SK-N-SH (cell line): ENCODE data around the gene CCL26. TPM values are rescaled to one million over a fixed set of nuclear protein-coding genes. Genes with fewer than 3 reads are reported as not detected.
"Not testable (repeated sequence)": the region's sequence is repeated elsewhere in the genome, so short reads cannot be mapped to it uniquely, and the experiment has no call there.

Experiments used
- CTCF ChIA-PET: fragments of 300-600, 350-600 bp; formaldehyde crosslinking; extraction: SDS; loops from one replicate; lab custom pipeline; 2021; lab: Yijun Ruan, JAX
- POLR2A ChIA-PET: fragments of 350-600 bp; sonication (Branson Sonifier 250); formaldehyde crosslinking; extraction: SDS; loops from one replicate; lab custom pipeline; 2020; ENCODE audit warnings: antibody characterized with exemption, inconsistent platforms; lab: Yijun Ruan, JAX
- DNase-seq: peaks from one replicate; pipeline ENCODE4 v3.0.0; 2012
- H2AFZ ChIP-seq: fragments of 200-600 bp; sonication (generic); 2 replicates; pipeline ENCODE4 v1.8.1; 2016; ENCODE audit warnings: antibody characterized with exemption, mild to moderate bottlenecking, low read depth
- H3F3A ChIP-seq: fragments of 200-600 bp; sonication (generic); replicated peaks from 2 replicates; pipeline ENCODE3; 2016; ENCODE audit warnings: antibody characterized with exemption, mild to moderate bottlenecking; ENCODE audit not compliant: insufficient read depth
- H3K27ac ChIP-seq, 2 experiments: fragments of 200-500 bp in 1 of 2; fragments of 200-600 bp in 1 of 2; sonication (Bioruptor generic) in 1 of 2; sonication (generic), shearing (Covaris generic) in 1 of 2; 2 replicates each; pipeline versions ENCODE4 v1.5.1 to v1.6.1; 2014 to 2016; ENCODE audit warnings: low read depth in 2 of 2, inconsistent platforms in 1 of 2, low read length in 1 of 2, mild to moderate bottlenecking in 1 of 2, mixed read lengths in 1 of 2
- H3K27me3 ChIP-seq: fragments of 200-600 bp; sonication (generic), shearing (Covaris generic); 2 replicates; pipeline ENCODE4 v1.6.1; 2016; ENCODE audit warnings: mixed run types; ENCODE audit not compliant: insufficient read depth
- H3K36me3 ChIP-seq, 2 experiments: fragments of 200-500 bp in 1 of 2; fragments of 200-600 bp in 1 of 2; sonication (Bioruptor generic) in 1 of 2; sonication (generic) in 1 of 2; replicated peaks in 1 of 2; 2 replicates each; pipeline versions ENCODE3 to v1.5.1; 2014 to 2016; ENCODE audit warnings: low read length in 1 of 2, mild to moderate bottlenecking in 1 of 2; ENCODE audit not compliant: insufficient read depth in 2 of 2, control insufficient read depth in 1 of 2
- H3K4me1 ChIP-seq, 2 experiments: fragments of 200-500 bp in 1 of 2; fragments of 200-600 bp in 1 of 2; sonication (Bioruptor generic) in 1 of 2; sonication (generic), shearing (Covaris generic) in 1 of 2; 2 replicates each; pipeline versions ENCODE4 v1.5.1 to v1.6.1; 2014 to 2016; ENCODE audit warnings: low read depth in 1 of 2, low read length in 1 of 2, mixed run types in 1 of 2; ENCODE audit not compliant: insufficient read depth in 2 of 2, control insufficient read depth in 1 of 2
- H3K4me2 ChIP-seq: fragments of 200-600 bp; sonication (generic), shearing (Covaris generic); 2 replicates; pipeline ENCODE4 v1.6.1; 2017; ENCODE audit warnings: mixed run types
- H3K4me3 ChIP-seq, 2 experiments: fragments of 200-500 bp in 1 of 2; fragments of 200-600 bp in 1 of 2; sonication (Bioruptor generic) in 1 of 2; sonication (generic), shearing (Covaris generic) in 1 of 2; 2 replicates each; pipeline versions ENCODE4 v1.5.1 to v1.8.1; 2014 to 2016; ENCODE audit warnings: low read depth in 2 of 2, inconsistent platforms in 1 of 2, low read length in 1 of 2, mild to moderate bottlenecking in 1 of 2, mixed read lengths in 1 of 2, moderate library complexity in 1 of 2
- H3K79me2 ChIP-seq: fragments of 200-600 bp; sonication (generic); 2 replicates; pipeline ENCODE4 v1.8.1; 2017; ENCODE audit warnings: mild to moderate bottlenecking; ENCODE audit not compliant: insufficient read depth
- H3K9ac ChIP-seq: fragments of 200-600 bp; sonication (generic); 2 replicates; pipeline ENCODE4 v1.6.1; 2017; ENCODE audit warnings: mixed run types
- H3K9me2 ChIP-seq: fragments of 200-600 bp; sonication (generic); 2 replicates; pipeline ENCODE4 v1.6.1; 2017; ENCODE audit warnings: mixed run types
- H3K9me3 ChIP-seq: fragments of 200-600 bp; sonication (generic); 2 replicates; pipeline ENCODE4 v1.6.1; 2017; ENCODE audit warnings: mixed run types, mild to moderate bottlenecking, moderate library complexity
- H4K20me1 ChIP-seq: fragments of 200-600 bp; sonication (generic); 2 replicates; pipeline ENCODE4 v1.6.1; 2017; ENCODE audit warnings: mild to moderate bottlenecking, mixed run types; ENCODE audit not compliant: insufficient read depth
- CHD2 ChIP-seq: fragments of 150-350 bp; IDR thresholded peaks from 2 replicates; pipeline ENCODE4 v1.6.1; 2018; ENCODE audit warnings: low read length; ENCODE audit not compliant: partially characterized antibody
- ELF1 ChIP-seq: IDR thresholded peaks from 2 replicates; pipeline ENCODE4 v1.4.0; 2012
- EP300 ChIP-seq, 2 experiments: IDR thresholded peaks; 2 replicates each; pipeline versions ENCODE4 v1.4.0 to v1.6.1; 2012; ENCODE audit warnings: borderline replicate concordance in 1 of 2, low read depth in 1 of 2, low read length in 1 of 2
- EZH2phosphoT487 ChIP-seq: fragments of 200-600 bp; sonication (generic); IDR thresholded peaks from 2 replicates; pipeline ENCODE4 v1.6.1; 2017; ENCODE audit warnings: low read depth, mixed run types, mild to moderate bottlenecking, antibody characterized with exemption, moderate library complexity, borderline replicate concordance
- FOSL2 ChIP-seq: IDR thresholded peaks from 2 replicates; pipeline ENCODE4 v1.4.0; 2012; ENCODE audit warnings: low read depth, mild to moderate bottlenecking, moderate library complexity, borderline replicate concordance
- FOXJ3 ChIP-seq: sonication (generic); formaldehyde crosslinking; IDR thresholded peaks from 2 replicates; pipeline ENCODE4 v1.5.1; 2020; ENCODE audit warnings: mild to moderate bottlenecking, missing genetic modification reagents
- GABPA ChIP-seq: IDR thresholded peaks from 2 replicates; pipeline ENCODE4 v1.4.0; 2012; ENCODE audit warnings: low read depth, mild to moderate bottlenecking
- GATA2 ChIP-seq: sonication (generic); formaldehyde crosslinking; IDR thresholded peaks from 2 replicates; pipeline ENCODE4 v1.5.0; 2020; ENCODE audit warnings: mild to moderate bottlenecking, missing genetic modification reagents
- JUND ChIP-seq: IDR thresholded peaks from 2 replicates; pipeline ENCODE4 v1.4.0; 2012
- MEF2A ChIP-seq: IDR thresholded peaks from 2 replicates; pipeline ENCODE4 v1.4.0; 2012; ENCODE audit warnings: low read depth, borderline replicate concordance
- MXI1 ChIP-seq: IDR thresholded peaks from 2 replicates; pipeline ENCODE4 v1.6.1; 2012; ENCODE audit warnings: mild to moderate bottlenecking, low read depth, low read length, improper control_type of control experiment
- POLR2AphosphoS5 ChIP-seq: IDR thresholded peaks from 2 replicates; pipeline ENCODE4 v1.6.1; 2012; ENCODE audit warnings: low read depth, low read length
- RFX5 ChIP-seq: IDR thresholded peaks from 2 replicates; pipeline ENCODE4 v1.6.1; 2012; ENCODE audit warnings: mild to moderate bottlenecking, improper control_type of control experiment, low read length
- YY1 ChIP-seq: IDR thresholded peaks from 2 replicates; pipeline ENCODE4 v1.4.0; 2012; ENCODE audit warnings: low read depth, mild to moderate bottlenecking
- WGBS: methylation state at CpG from one replicate; pipeline ENCODE4 v1.1.6; 2017; ENCODE audit warnings: low lambda C conversion rate; 5-methylcytosine and 5-hydroxymethylcytosine counted together
- polyA plus RNA-seq, 3 experiments: library from polyadenylated mRNA; depleted of rRNA; stranded (reverse); fragments of >200 nt; gene quantifications; 2 replicates each; pipeline ENCODE4 v1.2.3, GENCODE V29; 2012
- TF ChIP-seq, protein P1 (sequence below): IDR thresholded peaks from 2 replicates; pipeline ENCODE4 v1.4.0; 2012; ENCODE audit warnings: low read depth
- TF ChIP-seq, protein P2 (sequence below): IDR thresholded peaks from 2 replicates; pipeline ENCODE4 v1.6.1; 2012; ENCODE audit warnings: mild to moderate bottlenecking, low read depth, low read length, moderate library complexity
- TF ChIP-seq, protein P3 (sequence below): IDR thresholded peaks from 2 replicates; pipeline ENCODE4 v1.4.0; 2012; ENCODE audit warnings: low read depth, borderline replicate concordance

Gene CCL26
- polyA plus RNA-seq, 1 of the 3 experiments (the other 2 are of a cell fraction), result not detected

DNA sequence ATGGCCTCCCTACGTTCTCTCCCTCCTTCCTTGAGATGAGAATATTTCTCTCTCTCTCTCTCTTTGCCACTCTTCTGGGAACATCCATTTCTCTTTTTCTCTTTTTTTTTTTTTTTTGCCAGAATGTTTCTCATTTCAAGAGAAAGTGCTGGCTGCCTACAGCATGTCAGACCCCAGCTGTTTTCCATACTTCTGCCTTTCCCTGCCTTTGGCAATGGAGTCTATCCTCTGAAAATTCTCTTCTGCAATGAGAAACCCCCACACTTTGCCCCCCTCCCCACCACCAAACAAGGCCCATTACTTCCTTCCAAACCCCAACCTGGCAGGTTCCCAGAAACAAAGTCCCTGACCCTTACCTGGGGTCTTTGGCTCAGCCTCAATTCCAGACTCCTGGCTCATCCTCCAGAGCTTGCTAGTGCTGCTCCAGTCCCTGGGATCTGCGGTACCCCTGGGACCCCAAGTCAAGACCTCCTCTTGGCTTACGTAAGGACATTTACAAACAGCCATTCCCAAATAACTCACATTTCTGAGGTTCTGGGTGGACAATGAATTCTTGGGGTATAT lies 17.4 kb upstream of the CCL26 start:
- Histone ChIP-seq H3K4me2 (no peak overlapping the region), H2AFZ (no peak overlapping the region), H3K9ac (no peak overlapping the region), H3K4me1 (no peaks in the 10 kb centered on the region), H3K4me3 (no peak overlapping the region), H3K9me2 (no peaks in the 10 kb centered on the region), H3F3A (no peaks in the 10 kb centered on the region), H3K27me3 (peaks cover 15% of the 10 kb centered on the region), H3K27ac (no peak overlapping the region), H3K79me2 (no peaks in the 10 kb centered on the region), H4K20me1 (no peaks in the 10 kb centered on the region), H3K36me3 (no peaks in the 10 kb centered on the region), H3K9me3 (no peaks in the 10 kb centered on the region)
- DNase-seq, result no peak
- CTCF ChIA-PET, result interaction anchor here (1.5 kb wide), 1 partner anchor 27 kb away, joined by 4 read pairs; no protein-coding TSS in a partner anchor
- no peak for TF ChIP-seq MEF2A
- no peak for TF ChIP-seq CHD2
- no peak for TF ChIP-seq FOXJ3
- no peak for TF ChIP-seq YY1
- no peak for TF ChIP-seq FOSL2
- TF ChIP-seq POLR2AphosphoS5, result no peak
- TF ChIP-seq, protein P1, sequence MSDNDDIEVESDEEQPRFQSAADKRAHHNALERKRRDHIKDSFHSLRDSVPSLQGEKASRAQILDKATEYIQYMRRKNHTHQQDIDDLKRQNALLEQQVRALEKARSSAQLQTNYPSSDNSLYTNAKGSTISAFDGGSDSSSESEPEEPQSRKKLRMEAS, result no peak
- no peak for TF ChIP-seq ELF1
- TF ChIP-seq GABPA, result no peak
- no peak for TF ChIP-seq JUND
- TF ChIP-seq, protein P2, sequence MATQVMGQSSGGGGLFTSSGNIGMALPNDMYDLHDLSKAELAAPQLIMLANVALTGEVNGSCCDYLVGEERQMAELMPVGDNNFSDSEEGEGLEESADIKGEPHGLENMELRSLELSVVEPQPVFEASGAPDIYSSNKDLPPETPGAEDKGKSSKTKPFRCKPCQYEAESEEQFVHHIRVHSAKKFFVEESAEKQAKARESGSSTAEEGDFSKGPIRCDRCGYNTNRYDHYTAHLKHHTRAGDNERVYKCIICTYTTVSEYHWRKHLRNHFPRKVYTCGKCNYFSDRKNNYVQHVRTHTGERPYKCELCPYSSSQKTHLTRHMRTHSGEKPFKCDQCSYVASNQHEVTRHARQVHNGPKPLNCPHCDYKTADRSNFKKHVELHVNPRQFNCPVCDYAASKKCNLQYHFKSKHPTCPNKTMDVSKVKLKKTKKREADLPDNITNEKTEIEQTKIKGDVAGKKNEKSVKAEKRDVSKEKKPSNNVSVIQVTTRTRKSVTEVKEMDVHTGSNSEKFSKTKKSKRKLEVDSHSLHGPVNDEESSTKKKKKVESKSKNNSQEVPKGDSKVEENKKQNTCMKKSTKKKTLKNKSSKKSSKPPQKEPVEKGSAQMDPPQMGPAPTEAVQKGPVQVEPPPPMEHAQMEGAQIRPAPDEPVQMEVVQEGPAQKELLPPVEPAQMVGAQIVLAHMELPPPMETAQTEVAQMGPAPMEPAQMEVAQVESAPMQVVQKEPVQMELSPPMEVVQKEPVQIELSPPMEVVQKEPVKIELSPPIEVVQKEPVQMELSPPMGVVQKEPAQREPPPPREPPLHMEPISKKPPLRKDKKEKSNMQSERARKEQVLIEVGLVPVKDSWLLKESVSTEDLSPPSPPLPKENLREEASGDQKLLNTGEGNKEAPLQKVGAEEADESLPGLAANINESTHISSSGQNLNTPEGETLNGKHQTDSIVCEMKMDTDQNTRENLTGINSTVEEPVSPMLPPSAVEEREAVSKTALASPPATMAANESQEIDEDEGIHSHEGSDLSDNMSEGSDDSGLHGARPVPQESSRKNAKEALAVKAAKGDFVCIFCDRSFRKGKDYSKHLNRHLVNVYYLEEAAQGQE, result no peak
- no peak for TF ChIP-seq GATA2
- TF ChIP-seq EZH2phosphoT487, result no peak
- TF ChIP-seq RFX5, result no peak
- no peak for TF ChIP-seq MXI1
- TF ChIP-seq, protein P3, sequence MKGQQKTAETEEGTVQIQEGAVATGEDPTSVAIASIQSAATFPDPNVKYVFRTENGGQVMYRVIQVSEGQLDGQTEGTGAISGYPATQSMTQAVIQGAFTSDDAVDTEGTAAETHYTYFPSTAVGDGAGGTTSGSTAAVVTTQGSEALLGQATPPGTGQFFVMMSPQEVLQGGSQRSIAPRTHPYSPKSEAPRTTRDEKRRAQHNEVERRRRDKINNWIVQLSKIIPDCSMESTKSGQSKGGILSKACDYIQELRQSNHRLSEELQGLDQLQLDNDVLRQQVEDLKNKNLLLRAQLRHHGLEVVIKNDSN, result no peak
- TF ChIP-seq EP300 (IDR thresholded peaks at IDR 0.05; ENCODE audit: borderline replicate concordance in 1 of 2, low read depth in 1 of 2, low read length in 1 of 2), result no peak
- POLR2A ChIA-PET, result no interaction called here
- WGBS, result 81% methylated on average over 3 of the region's 3 CpGs

DNA sequence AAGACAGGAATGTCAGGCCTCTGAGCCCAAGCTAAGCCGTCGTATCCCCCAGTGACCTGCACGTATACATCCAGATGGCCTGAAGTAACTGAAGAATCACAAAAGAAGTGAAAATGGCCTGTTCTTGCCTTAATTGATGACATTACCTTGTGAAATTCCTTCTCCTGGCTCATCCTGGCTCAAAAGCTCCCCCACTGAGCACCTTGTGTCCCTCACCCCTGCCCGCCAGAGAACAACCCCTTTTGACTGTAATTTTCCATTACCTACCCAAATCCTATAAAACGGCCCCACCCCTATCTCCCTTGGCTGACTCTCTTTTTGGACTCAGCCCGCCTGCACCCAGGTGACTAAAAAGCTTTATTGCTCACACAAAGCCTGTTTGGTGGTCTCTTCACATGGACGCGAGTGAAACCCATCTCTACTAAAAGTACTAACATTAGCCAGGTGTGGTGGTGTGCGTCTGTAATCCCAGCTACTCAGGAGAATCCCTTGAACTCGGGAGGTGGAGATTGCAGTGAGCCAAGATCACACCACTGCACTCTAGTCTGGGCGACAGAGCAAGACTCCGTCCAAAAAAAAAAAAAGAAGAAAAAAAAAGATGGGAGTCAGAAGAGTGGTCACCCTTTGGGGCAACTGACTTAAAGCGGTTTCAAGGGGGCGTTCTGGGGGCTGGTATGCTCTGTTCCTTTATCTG lies 16.3 kb upstream of the CCL26 start:
- H3F3A ChIP-seq, H3K4me3 ChIP-seq, H3K36me3 ChIP-seq, H3K4me2 ChIP-seq, H2AFZ ChIP-seq, H3K27ac ChIP-seq, H3K9me2 ChIP-seq, H3K9me3 ChIP-seq, H3K9ac ChIP-seq, DNase-seq, H3K4me1 ChIP-seq, H4K20me1 ChIP-seq, H3K79me2 ChIP-seq, POLR2A ChIA-PET: not testable (repeated sequence)
- 87% methylated on average over 14 of the region's 14 CpGs for WGBS
- CTCF ChIA-PET, result interaction anchor here (1.5 kb wide), 1 partner anchor 26 kb away, joined by 4 read pairs; no protein-coding TSS in a partner anchor
- peaks cover 13% of the 10 kb centered on the region; the same call in 1 of the 2 replicates for H3K27me3 ChIP-seq

DNA sequence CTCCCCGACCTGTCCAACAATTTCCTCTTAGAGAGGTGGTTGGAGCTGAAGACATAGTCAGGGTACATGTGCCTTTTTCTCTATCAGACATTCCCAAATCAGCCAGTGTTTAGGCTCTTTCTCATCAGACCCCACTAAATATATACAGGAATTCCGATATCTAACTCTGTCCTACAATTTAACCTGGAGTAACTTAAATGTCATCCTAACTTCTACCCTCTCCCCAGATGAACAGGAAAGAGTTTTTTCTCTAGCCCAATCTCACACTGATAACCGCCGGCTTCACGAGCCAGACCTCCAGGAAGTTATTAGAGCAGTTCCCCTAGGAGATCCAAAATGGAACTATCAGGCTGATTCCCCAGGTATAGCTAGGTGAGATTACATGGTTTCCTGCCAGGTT lies 11.0 kb upstream of the CCL26 start:
- peaks cover 42% of the 10 kb centered on the region; the same call in 1 of the 2 replicates for H3K27me3 ChIP-seq
- WGBS, result 77% methylated on average over 5 of the region's 5 CpGs
- not testable (repeated sequence) for H3K9ac ChIP-seq, DNase-seq, H3K36me3 ChIP-seq, H3K4me2 ChIP-seq, H3F3A ChIP-seq, H3K79me2 ChIP-seq, H2AFZ ChIP-seq, H3K9me3 ChIP-seq, H3K9me2 ChIP-seq, H3K27ac ChIP-seq, H3K4me1 ChIP-seq, H4K20me1 ChIP-seq, H3K4me3 ChIP-seq
- CTCF ChIA-PET, result interaction anchor here (1.2 to 1.4 kb wide), 2 partner anchors 8 to 21 kb away, joined by 4 read pairs; no protein-coding TSS in a partner anchor
- POLR2A ChIA-PET, result interaction anchor here (0.6 kb wide), 1 partner anchor 132 kb away, joined by 3 read pairs; no protein-coding TSS in a partner anchor
